ENCODE measurements around the gene EPHA2.

DNA sequence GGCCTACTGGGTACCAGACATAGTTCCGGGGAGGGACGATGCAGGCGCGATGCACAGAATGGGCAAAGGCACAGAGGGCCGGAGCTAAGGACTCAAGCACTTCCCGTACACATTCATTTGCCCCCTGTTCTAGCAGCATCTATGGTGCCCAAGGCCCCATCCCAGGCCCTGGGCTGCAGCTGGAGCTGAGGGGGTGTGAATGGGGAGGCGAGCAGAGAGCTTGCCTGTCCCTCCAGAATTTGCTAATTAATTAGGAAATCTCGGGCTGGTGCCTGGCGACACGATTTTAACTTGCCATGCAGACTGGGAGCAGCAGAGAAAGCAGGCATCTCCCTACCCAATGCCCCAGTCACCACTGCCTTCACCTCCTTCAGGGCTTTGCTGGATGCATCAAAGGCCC lies 35.9 kb downstream of the EPHA2 start:
- TF ChIP-seq POLR2A (IDR thresholded peaks at IDR 0.05; ENCODE audit: low read depth, low read length) (no peak), TAF1 (IDR thresholded peaks at IDR 0.05; ENCODE audit: borderline replicate concordance, low read depth, low read length) (no peak), POLR2AphosphoS5 (IDR thresholded peaks at IDR 0.05; ENCODE audit: low read depth, low read length) (no peak)
